GM12892 (cell line): Measurements from ENCODE around the gene HHIP.

ENCODE experiments used
- DNase-seq: peaks from one replicate; pipeline ENCODE4 v3.0.0; 2011; ENCODE audit not compliant: insufficient read length
- FAIRE-seq: peaks from 2 replicates; lab custom pipeline; 2011; peaks lifted over from hg19 to GRCh38; lab: Jason Lieb, UNC
- POLR2A ChIP-seq: IDR thresholded peaks from 2 replicates; pipeline ENCODE4 v1.6.1; 2011; ENCODE audit warnings: low read depth, low read length, control low read depth
- POLR2AphosphoS5 ChIP-seq: IDR thresholded peaks from 2 replicates; pipeline ENCODE4 v1.6.1; 2011; ENCODE audit warnings: low read depth, low read length, control low read depth
- TAF1 ChIP-seq: IDR thresholded peaks from 2 replicates; pipeline ENCODE4 v1.6.1; 2011; ENCODE audit warnings: low read depth, mild to moderate bottlenecking, control low read depth, low read length, borderline replicate concordance

Gene HHIP

GRCh38 chr4:144696376-144696775 lies 50.4 kb downstream of the HHIP start:
- DNase-seq = no peak
- TF ChIP-seq POLR2AphosphoS5 (no peak), POLR2A (no peak), TAF1 (no peak)
- no peak for FAIRE-seq

GRCh38 chr4:144699565-144699964 lies 53.6 kb downstream of the HHIP start:
- TF ChIP-seq POLR2AphosphoS5 (no peak), POLR2A (no peak), TAF1 (no peak)
- FAIRE-seq (no peak), DNase-seq (no peak)

GRCh38 chr4:144701683-144702233 lies 55.8 kb downstream of the HHIP start:
- FAIRE-seq (no peak), DNase-seq (no peak)
- no peak for TF ChIP-seq POLR2A
- TF ChIP-seq TAF1 = no peak
- TF ChIP-seq POLR2AphosphoS5 = no peak

GRCh38 chr4:144703494-144703893 lies 57.5 kb downstream of the HHIP start:
- FAIRE-seq = no peak
- DNase-seq = no peak
- TF ChIP-seq TAF1 (no peak), POLR2A (no peak), POLR2AphosphoS5 (no peak)

- TF ChIP-seq TAF1 = no peak
- TF ChIP-seq POLR2AphosphoS5 = no peak
- no peak for TF ChIP-seq POLR2A
- FAIRE-seq = no peak
- DNase-seq = no peak
Measured at GRCh38 chr4:144705601-144706590, 59.9 kb downstream of the HHIP start.

GRCh38 chr4:144709159-144709558 lies 63.2 kb downstream of the HHIP start:
- FAIRE-seq = no peak
- TF ChIP-seq POLR2A (no peak), TAF1 (no peak)
- DNase-seq = no peak

- DNase-seq (no peak), FAIRE-seq (no peak)
- TF ChIP-seq POLR2A (no peak), TAF1 (no peak), POLR2AphosphoS5 (no peak)
Measured at GRCh38 chr4:144709793-144710525, 64.0 kb downstream of the HHIP start.

- DNase-seq (no peak), FAIRE-seq (no peak)
- no peak for TF ChIP-seq POLR2A
- no peak for TF ChIP-seq TAF1
- TF ChIP-seq POLR2AphosphoS5 = no peak
Measured at GRCh38 chr4:144710526-144710912, 64.6 kb downstream of the HHIP start.

- TF ChIP-seq TAF1 (no peak), POLR2AphosphoS5 (no peak), POLR2A (no peak)
- FAIRE-seq = no peak
Measured at GRCh38 chr4:144711700-144712456, 65.9 kb downstream of the HHIP start.

GRCh38 chr4:144712775-144713174 lies 66.8 kb downstream of the HHIP start:
- TF ChIP-seq POLR2A (no peak), POLR2AphosphoS5 (no peak), TAF1 (no peak)
- no peak for FAIRE-seq
- no peak for DNase-seq

More at GRCh38 chr4:144711700-144712456, 65.9 kb downstream of the HHIP start:
- no peak for DNase-seq
